OCI-LY1 (cell line): Measurements from ENCODE around the gene PDZRN4.

Experiments used
- EZH2 ChIP-seq: fragments of 200-600 bp; sonication (generic), shearing (Covaris generic); IDR thresholded peaks from 2 replicates; pipeline ENCODE4 v1.8.0; 2017; ENCODE audit warnings: borderline replicate concordance, mixed run types, mild to moderate bottlenecking, antibody characterized with exemption, low read length, moderate library complexity, mixed read lengths
- TF ChIP-seq, protein P1 (sequence below): fragments of 200-600 bp; sonication (generic), shearing (Covaris generic); IDR thresholded peaks from 2 replicates; pipeline ENCODE4 v1.5.1; 2017; ENCODE audit warnings: mild to moderate bottlenecking, antibody characterized with exemption, low read length, moderate library complexity, mixed read lengths

DNA sequence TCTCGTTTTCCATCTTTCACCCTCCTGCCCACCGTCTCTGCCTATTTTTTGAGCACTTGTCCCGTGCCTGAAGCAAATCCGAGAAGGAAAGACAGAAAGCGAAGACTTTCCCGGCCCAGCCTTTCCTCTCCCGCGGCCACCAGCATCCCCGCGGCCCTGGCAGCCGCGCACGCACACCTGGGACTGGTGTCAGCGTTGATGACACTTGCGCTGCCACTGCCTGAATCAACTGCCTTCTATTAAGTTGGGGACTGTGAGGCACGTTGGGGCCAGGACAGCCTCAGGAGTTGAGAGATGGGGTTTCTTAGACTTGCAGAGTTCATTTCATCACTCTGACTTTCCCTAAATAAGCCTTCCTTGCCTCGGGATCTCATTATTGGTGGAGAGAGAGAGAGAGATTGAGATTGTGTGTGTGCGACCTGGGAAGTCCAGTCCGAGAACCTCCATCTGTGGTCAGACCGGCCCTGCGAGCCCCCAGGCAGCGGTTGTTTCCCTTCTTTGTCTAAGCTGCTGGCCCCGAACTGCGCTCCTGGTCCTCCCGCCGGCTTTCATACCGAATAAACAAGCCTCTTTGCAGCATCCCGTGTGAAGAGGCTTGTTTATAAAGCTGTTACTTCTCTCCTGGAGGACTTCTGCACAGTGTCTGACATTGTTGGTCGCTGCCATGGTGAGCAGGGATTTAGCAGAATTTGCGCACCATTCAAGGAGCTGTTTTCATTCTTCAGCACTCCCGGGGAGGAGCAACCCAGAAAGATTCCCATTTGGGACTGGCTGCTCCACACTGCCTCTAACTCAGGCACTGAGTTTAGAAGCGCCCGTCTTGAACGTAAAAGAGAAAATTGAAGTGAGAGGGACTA, 1.5 kb downstream of the PDZRN4 start:
- TF ChIP-seq, protein P1, sequence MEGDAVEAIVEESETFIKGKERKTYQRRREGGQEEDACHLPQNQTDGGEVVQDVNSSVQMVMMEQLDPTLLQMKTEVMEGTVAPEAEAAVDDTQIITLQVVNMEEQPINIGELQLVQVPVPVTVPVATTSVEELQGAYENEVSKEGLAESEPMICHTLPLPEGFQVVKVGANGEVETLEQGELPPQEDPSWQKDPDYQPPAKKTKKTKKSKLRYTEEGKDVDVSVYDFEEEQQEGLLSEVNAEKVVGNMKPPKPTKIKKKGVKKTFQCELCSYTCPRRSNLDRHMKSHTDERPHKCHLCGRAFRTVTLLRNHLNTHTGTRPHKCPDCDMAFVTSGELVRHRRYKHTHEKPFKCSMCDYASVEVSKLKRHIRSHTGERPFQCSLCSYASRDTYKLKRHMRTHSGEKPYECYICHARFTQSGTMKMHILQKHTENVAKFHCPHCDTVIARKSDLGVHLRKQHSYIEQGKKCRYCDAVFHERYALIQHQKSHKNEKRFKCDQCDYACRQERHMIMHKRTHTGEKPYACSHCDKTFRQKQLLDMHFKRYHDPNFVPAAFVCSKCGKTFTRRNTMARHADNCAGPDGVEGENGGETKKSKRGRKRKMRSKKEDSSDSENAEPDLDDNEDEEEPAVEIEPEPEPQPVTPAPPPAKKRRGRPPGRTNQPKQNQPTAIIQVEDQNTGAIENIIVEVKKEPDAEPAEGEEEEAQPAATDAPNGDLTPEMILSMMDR, result no peak
- no peak for TF ChIP-seq EZH2
